GM23338 (cell line): ENCODE data around the gene LRFN3. TPM values are rescaled to one million over a fixed set of nuclear protein-coding genes. Genes with fewer than 3 reads are reported as not detected.

Source experiments
- ATAC-seq: fragments of 200-7000 bp; cut with Tn5 transposase; 3 replicates; pipeline ENCODE4 v1.9.1; 2020
- DNase-seq: peaks from one replicate; pipeline ENCODE4 v3.0.0-alpha.2; 2015; ENCODE audit warnings: low spot score
- H2AFZ ChIP-seq: fragments of 200-600 bp; sonication (generic); 2 replicates; pipeline ENCODE4 v1.8.0; 2016; ENCODE audit warnings: antibody characterized with exemption, mild to moderate bottlenecking, moderate library complexity
- H3F3A ChIP-seq: fragments of 200-600 bp; sonication (generic); replicated peaks from 2 replicates; pipeline ENCODE4 v1.8.0; 2017; ENCODE audit warnings: antibody characterized with exemption, mixed run types, low read depth
- H3K27ac ChIP-seq: fragments of 200-600 bp; sonication (generic); 2 replicates; pipeline ENCODE4 v1.6.1; 2016; ENCODE audit warnings: low read depth
- H3K27me3 ChIP-seq: fragments of 200-600 bp; sonication (generic); 2 replicates; pipeline ENCODE4 v1.8.0; 2016; ENCODE audit warnings: mild to moderate bottlenecking, mixed run types, moderate library complexity; ENCODE audit not compliant: insufficient read depth
- H3K36me3 ChIP-seq: fragments of 200-600 bp; sonication (generic); 2 replicates; pipeline ENCODE4 v1.8.0; 2016; ENCODE audit warnings: mild to moderate bottlenecking; ENCODE audit not compliant: insufficient read depth
- H3K4me1 ChIP-seq: fragments of 200-600 bp; sonication (generic); 2 replicates; pipeline ENCODE4 v1.8.0; 2016; ENCODE audit warnings: mild to moderate bottlenecking, moderate library complexity; ENCODE audit not compliant: insufficient read depth
- H3K4me2 ChIP-seq: fragments of 200-600 bp; sonication (generic); 2 replicates; pipeline ENCODE4 v1.7.1; 2017; ENCODE audit warnings: mixed run types
- H3K4me3 ChIP-seq: fragments of 200-600 bp; sonication (generic); 2 replicates; pipeline ENCODE4 v1.6.1; 2016; ENCODE audit warnings: mixed run types
- H3K79me2 ChIP-seq: fragments of 200-600 bp; sonication (generic); replicated peaks from 2 replicates; pipeline ENCODE4 v1.8.0; 2017; ENCODE audit warnings: mild to moderate bottlenecking; ENCODE audit not compliant: insufficient read depth
- H3K9me2 ChIP-seq: fragments of 200-600 bp; sonication (generic); 2 replicates; pipeline ENCODE4 v1.8.0; 2017; ENCODE audit not compliant: insufficient read depth
- H4K20me1 ChIP-seq: fragments of 200-600 bp; sonication (generic); replicated peaks from 2 replicates; pipeline ENCODE4 v1.8.0; 2017; ENCODE audit warnings: mild to moderate bottlenecking; ENCODE audit not compliant: insufficient read depth
- H3K27ac Mint-ChIP-seq: 2 replicates; pipeline ENCODE4 v1.8.0; 2020; ENCODE audit warnings: inconsistent platforms, mild to moderate bottlenecking, moderate library complexity, mixed read lengths
- H3K27me3 Mint-ChIP-seq: 3 replicates; pipeline ENCODE4 v1.8.0; 2022; ENCODE audit warnings: low read depth, mild to moderate bottlenecking, moderate library complexity, mixed read lengths, inconsistent platforms; ENCODE audit not compliant: insufficient read depth, poor library complexity
- H3K36me3 Mint-ChIP-seq: 3 replicates; pipeline ENCODE4 v1.8.0; 2021; ENCODE audit warnings: low read depth, mild to moderate bottlenecking, inconsistent platforms, moderate library complexity, mixed read lengths
- H3K4me1 Mint-ChIP-seq: 3 replicates; pipeline ENCODE4 v1.8.0; 2020; ENCODE audit warnings: mild to moderate bottlenecking, inconsistent platforms, mixed read lengths
- H3K4me3 Mint-ChIP-seq: 3 replicates; pipeline ENCODE4 v1.8.0; 2021; ENCODE audit warnings: moderate library complexity, mild to moderate bottlenecking, inconsistent platforms, mixed read lengths
- H3K9me3 Mint-ChIP-seq: 3 replicates; pipeline ENCODE4 v1.8.0; 2020; ENCODE audit warnings: moderate library complexity, mild to moderate bottlenecking, inconsistent platforms, mixed read lengths
- EZH2 ChIP-seq: fragments of 200-600 bp; sonication (generic); IDR thresholded peaks from one replicate; pipeline ENCODE4 v1.8.0; 2017; ENCODE audit warnings: antibody characterized with exemption, mild to moderate bottlenecking, low read depth; ENCODE audit not compliant: unreplicated experiment
- EZH2phosphoT487 ChIP-seq: fragments of 200-600 bp; sonication (generic); IDR thresholded peaks from one replicate; pipeline ENCODE4 v1.8.1; 2018; ENCODE audit warnings: antibody characterized with exemption; ENCODE audit not compliant: unreplicated experiment
- NANOG ChIP-seq: IDR thresholded peaks from 2 replicates; pipeline ENCODE4 v1.6.1; 2016; ENCODE audit warnings: antibody characterized with exemption, borderline replicate concordance
- POLR2AphosphoS5 ChIP-seq: IDR thresholded peaks from 2 replicates; pipeline ENCODE4 v1.6.1; 2016; ENCODE audit warnings: antibody characterized with exemption, low read depth
- ZNF114 ChIP-seq: fragments of 250-450 bp; sonication (Bioruptor Pico); IDR thresholded peaks from 2 replicates; pipeline ENCODE4 v1.5.0; 2020; ENCODE audit warnings: mild to moderate bottlenecking, moderate library complexity
- ZNF331 ChIP-seq: fragments of 250-450 bp; sonication (Bioruptor Pico); IDR thresholded peaks from 2 replicates; pipeline ENCODE4 v1.5.0; 2020; ENCODE audit warnings: low read depth, mild to moderate bottlenecking, moderate library complexity
- ZNF462 ChIP-seq: fragments of 250-450 bp; sonication (Bioruptor Pico); IDR thresholded peaks from 2 replicates; pipeline ENCODE4 v1.5.0; 2020; ENCODE audit warnings: mild to moderate bottlenecking, moderate library complexity
- polyA plus RNA-seq: library from polyadenylated mRNA; unstranded; fragments of >200 nt; fragmentation: Nextera tagmentation; extraction: Ambion mirVana; gene quantifications from 2 replicates; pipeline ENCODE4 v1.2.1, GENCODE V29; 2016
- total RNA-seq: library from RNA; depleted of rRNA; stranded (reverse); fragments of >200 nt; shearing (Covaris generic); gene quantifications from 2 replicates; pipeline ENCODE4 v1.2.3, GENCODE V29; 2014
- TF ChIP-seq, protein P1 (sequence below), 2 experiments: fragments of 200-600 bp in 1 of 2; sonication (generic) in 1 of 2; conservative IDR thresholded peaks; 2 replicates each; pipeline versions ENCODE4 v1.5.1 to v1.6.1; 2016 to 2017; ENCODE audit warnings: antibody characterized with exemption in 2 of 2, low read depth in 2 of 2, mild to moderate bottlenecking in 2 of 2, moderate library complexity in 1 of 2
- TF ChIP-seq, protein P2 (sequence below): IDR thresholded peaks from 2 replicates; pipeline ENCODE4 v1.6.1; 2016; ENCODE audit warnings: antibody characterized with exemption

LRFN3 gene
- total and polyA plus RNA-seq, 2 experiments from 2014 or later = 5.8 to 15.1 TPM

DNA sequence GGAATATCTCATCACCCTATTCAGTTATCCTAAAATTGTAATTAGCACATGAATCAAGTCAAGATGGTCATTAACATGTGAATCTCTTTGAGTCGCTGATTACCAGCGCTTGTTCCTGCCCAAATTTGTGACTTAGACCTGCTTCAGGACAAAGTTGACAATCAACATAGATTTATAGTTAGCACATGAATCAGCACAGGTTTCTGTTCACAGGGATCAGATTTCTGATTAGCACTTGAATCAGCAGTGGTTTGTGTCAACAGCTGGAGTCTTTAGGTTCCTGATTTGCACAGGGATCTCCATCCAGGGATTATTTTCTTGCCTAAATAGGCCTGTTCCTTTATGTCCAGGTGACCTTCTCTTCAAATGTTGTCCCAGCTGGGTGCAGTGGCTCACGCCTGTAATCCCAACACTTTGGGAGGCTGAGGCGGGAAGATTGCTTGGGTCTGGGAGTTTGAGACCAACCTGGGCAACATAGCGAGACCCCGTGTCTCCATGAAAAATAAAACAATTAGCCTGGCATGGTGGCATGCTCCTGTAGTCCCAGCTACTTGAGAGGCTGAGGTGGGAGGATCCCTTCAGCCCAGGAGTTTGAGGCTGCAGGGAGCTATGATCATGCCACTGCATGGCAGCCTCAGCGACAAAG, 3.8 kb upstream of the LRFN3 start:
- Histone ChIP-seq H3K4me3 (peak overlapping the region; percentile 38), H2AFZ (no peak overlapping the region), H4K20me1 (no peaks in the 10 kb centered on the region), H3F3A (peaks cover 13% of the 10 kb centered on the region), H3K36me3 (no peaks in the 10 kb centered on the region), H3K4me1 (peaks cover 21% of the 10 kb centered on the region; the same call in 1 of the 2 replicates), H3K79me2 (peaks cover 6% of the 10 kb centered on the region; the same call in 1 of the 2 replicates), H3K4me2 (peak overlapping the region; percentile 56), H3K27ac (peak overlapping the region; percentile 86), H3K27me3 (peaks cover 6% of the 10 kb centered on the region), H3K9me2 (peaks cover 3% of the 10 kb centered on the region; the same call in 1 of the 2 replicates)
- Mint-ChIP-seq H3K4me3 (peak overlapping the region; percentile 65), H3K27me3 (peaks cover 20% of the 10 kb centered on the region), H3K27ac (peak overlapping the region; percentile 94), H3K9me3 (no peaks in the 10 kb centered on the region), H3K4me1 (peaks cover 22% of the 10 kb centered on the region), H3K36me3 (no peaks in the 10 kb centered on the region; the same call in 2 of the 3 replicates)
- TF ChIP-seq EZH2phosphoT487 (no peak), NANOG (0 out of 2 replicates have a peak, but pooled peaks have one; percentile 36)
- ATAC-seq = no peak
- DNase-seq = peak; percentile 68

DNA sequence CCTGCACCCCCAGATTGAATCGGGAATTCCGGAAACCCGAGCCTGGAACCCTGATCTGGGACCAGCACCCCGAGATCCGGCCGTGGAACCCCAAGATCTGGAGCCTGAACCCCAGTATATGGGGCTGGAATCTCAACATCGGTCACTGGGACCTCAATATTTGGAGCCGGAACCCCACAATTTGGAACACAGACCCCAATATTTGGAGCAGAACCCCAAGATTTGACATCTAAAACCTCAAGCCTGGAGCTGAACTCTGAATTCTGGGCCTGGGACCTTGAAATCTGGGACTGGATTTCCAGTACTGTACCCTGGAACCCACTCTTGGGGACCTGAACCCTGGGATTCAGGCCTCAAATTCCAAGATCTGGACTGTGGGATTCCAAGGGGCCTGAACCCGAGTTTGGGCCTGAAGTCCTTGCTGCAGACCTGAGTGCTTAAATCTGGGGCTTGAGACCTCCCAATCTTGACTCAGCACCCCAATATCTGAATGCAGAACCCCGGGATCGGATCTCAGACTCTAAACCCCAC, 629 bp downstream of the LRFN3 start:
- Mint-ChIP-seq H3K4me1 (peaks cover 30% of the 10 kb centered on the region), H3K27ac (no peak overlapping the region), H3K4me3 (peak overlapping the region; percentile 72), H3K27me3 (peaks cover 15% of the 10 kb centered on the region), H3K36me3 (peaks cover 8% of the 10 kb centered on the region; the same call in 2 of the 3 replicates), H3K9me3 (no peaks in the 10 kb centered on the region; the same call in 2 of the 3 replicates)
- DNase-seq (peak; percentile 17), ATAC-seq (no peak)
- H2AFZ ChIP-seq = no peak overlapping the region
- peaks cover 3% of the 10 kb centered on the region; the same call in 1 of the 2 replicates for H3K9me2 ChIP-seq
- H3K4me2 ChIP-seq = peak overlapping the region; percentile 95
- H3F3A ChIP-seq = peaks cover 13% of the 10 kb centered on the region
- peak overlapping the region; percentile 91 for H3K4me3 ChIP-seq
- no peaks in the 10 kb centered on the region; the same call in 1 of the 2 replicates for H4K20me1 ChIP-seq
- no peaks in the 10 kb centered on the region for H3K36me3 ChIP-seq
- peaks cover 6% of the 10 kb centered on the region for H3K27me3 ChIP-seq
- H3K4me1 ChIP-seq = peaks cover 31% of the 10 kb centered on the region; the same call in 1 of the 2 replicates
- no peak overlapping the region for H3K27ac ChIP-seq
- peaks cover 6% of the 10 kb centered on the region for H3K79me2 ChIP-seq
- TF ChIP-seq POLR2AphosphoS5 = no peak
- TF ChIP-seq, protein P1, sequence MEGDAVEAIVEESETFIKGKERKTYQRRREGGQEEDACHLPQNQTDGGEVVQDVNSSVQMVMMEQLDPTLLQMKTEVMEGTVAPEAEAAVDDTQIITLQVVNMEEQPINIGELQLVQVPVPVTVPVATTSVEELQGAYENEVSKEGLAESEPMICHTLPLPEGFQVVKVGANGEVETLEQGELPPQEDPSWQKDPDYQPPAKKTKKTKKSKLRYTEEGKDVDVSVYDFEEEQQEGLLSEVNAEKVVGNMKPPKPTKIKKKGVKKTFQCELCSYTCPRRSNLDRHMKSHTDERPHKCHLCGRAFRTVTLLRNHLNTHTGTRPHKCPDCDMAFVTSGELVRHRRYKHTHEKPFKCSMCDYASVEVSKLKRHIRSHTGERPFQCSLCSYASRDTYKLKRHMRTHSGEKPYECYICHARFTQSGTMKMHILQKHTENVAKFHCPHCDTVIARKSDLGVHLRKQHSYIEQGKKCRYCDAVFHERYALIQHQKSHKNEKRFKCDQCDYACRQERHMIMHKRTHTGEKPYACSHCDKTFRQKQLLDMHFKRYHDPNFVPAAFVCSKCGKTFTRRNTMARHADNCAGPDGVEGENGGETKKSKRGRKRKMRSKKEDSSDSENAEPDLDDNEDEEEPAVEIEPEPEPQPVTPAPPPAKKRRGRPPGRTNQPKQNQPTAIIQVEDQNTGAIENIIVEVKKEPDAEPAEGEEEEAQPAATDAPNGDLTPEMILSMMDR (conservative IDR thresholded peaks at IDR 0.05; ENCODE audit: low read depth in 2 of 2) = no peak
- no peak for TF ChIP-seq ZNF331 (CRISPR knock-in tag)
- TF ChIP-seq NANOG = no peak
- TF ChIP-seq, protein P2, sequence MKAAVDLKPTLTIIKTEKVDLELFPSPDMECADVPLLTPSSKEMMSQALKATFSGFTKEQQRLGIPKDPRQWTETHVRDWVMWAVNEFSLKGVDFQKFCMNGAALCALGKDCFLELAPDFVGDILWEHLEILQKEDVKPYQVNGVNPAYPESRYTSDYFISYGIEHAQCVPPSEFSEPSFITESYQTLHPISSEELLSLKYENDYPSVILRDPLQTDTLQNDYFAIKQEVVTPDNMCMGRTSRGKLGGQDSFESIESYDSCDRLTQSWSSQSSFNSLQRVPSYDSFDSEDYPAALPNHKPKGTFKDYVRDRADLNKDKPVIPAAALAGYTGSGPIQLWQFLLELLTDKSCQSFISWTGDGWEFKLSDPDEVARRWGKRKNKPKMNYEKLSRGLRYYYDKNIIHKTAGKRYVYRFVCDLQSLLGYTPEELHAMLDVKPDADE = no peak
- TF ChIP-seq EZH2phosphoT487 = no peak
- TF ChIP-seq EZH2 = no peak
- TF ChIP-seq ZNF462 (CRISPR knock-in tag) = no peak
- no peak for TF ChIP-seq ZNF114
